ENCODE measurements around the gene CHRNA3.

- TF ChIP-seq CTCF (IDR thresholded peaks at IDR 0.05; ENCODE audit: low read depth, low read length, poor library complexity, severe bottlenecking) (no peak), EZH2phosphoT487 (IDR thresholded peaks at IDR 0.05; ENCODE audit: borderline replicate concordance, low read length) (no peak)
Observed at GRCh38 chr15:78618064-78618463, 2.7 kb downstream of the CHRNA3 start.
